Lower leg skin (tissue), 4 donors: ENCODE data around the gene ABHD2. TPM values are rescaled to one million over a fixed set of nuclear protein-coding genes. Genes with fewer than 3 reads are reported as not detected.
"Not testable (repeated sequence)": the region's sequence is repeated elsewhere in the genome, so short reads cannot be mapped to it uniquely, and the experiment has no call there.

ENCODE experiments used
- DNase-seq, 2 donors: peaks; one replicate each; pipeline ENCODE4 v3.0.0-alpha.2; 2019; ENCODE audit warnings: low spot score in 2 of 2
- H3K4me3 ChIP-seq: fragments of 200-600 bp; sonication (generic); 2 replicates; pipeline ENCODE4 v1.5.1; 2017; ENCODE audit warnings: mild to moderate bottlenecking, low read depth; ENCODE audit not compliant: poor library complexity, severe bottlenecking
- CTCF ChIP-seq, 3 donors: fragments of 450-650 bp; IDR thresholded peaks; one replicate each; pipeline ENCODE4 v1.5.1; 2016; ENCODE audit warnings: antibody characterized with exemption in 3 of 3, mild to moderate bottlenecking in 3 of 3, moderate library complexity in 2 of 3
- POLR2A ChIP-seq, 2 donors: fragments of 450-650 bp; IDR thresholded peaks; one replicate each; pipeline ENCODE4 v1.6.1; 2016 to 2017; ENCODE audit warnings: antibody characterized with exemption in 2 of 2, mild to moderate bottlenecking in 1 of 2, moderate library complexity in 1 of 2
- WGBS, 2 donors: methylation state at CpG; one replicate each; pipeline ENCODE4 v1.1.5; 2018; 5-methylcytosine and 5-hydroxymethylcytosine counted together
- intact Hi-C: fragments of 100-400 bp; cut with DNase I; formaldehyde crosslinking; loops from one replicate; pipeline ENCODE4 v1.15.0; 2023; ENCODE audit warnings: low total_unique reads
- total RNA-seq, 4 donors: library from RNA; depleted of rRNA; stranded (reverse); fragments of >200 nt; gene quantifications; one replicate each; pipeline ENCODE4 v1.1.0, GENCODE V29; 2016

ABHD2 gene
- total RNA-seq, 4 donors from 2014 or later = 21.5 to 57.3 (median 38.5) TPM

GRCh38 chr15:89137926-89138325 lies 49.7 kb downstream of the ABHD2 start:
- 60 to 67% methylated on average over 3 of the region's 3 CpGs for WGBS, 2 donors
- TF ChIP-seq CTCF (IDR thresholded peaks at IDR 0.05) (no peak), POLR2A (IDR thresholded peaks at IDR 0.05) (no peak)
- no peak for DNase-seq
- H3K4me3 ChIP-seq = no peak overlapping the region
- intact Hi-C loops = no loop called here

- TF ChIP-seq CTCF (IDR thresholded peaks at IDR 0.05) (no peak), POLR2A (IDR thresholded peaks at IDR 0.05) (no peak)
- H3K4me3 ChIP-seq = no peak overlapping the region
- 88 to 89% methylated on average over 10 of the region's 10 CpGs for WGBS, 2 donors
- intact Hi-C loops = no loop called here
- no peak for DNase-seq
These were observed 50.9 kb downstream of the ABHD2 start for GRCh38 chr15:89138999-89139612.

GRCh38 chr15:89139613-89140499 lies 51.6 kb downstream of the ABHD2 start:
- no peak for TF ChIP-seq POLR2A (IDR thresholded peaks at IDR 0.05)
- TF ChIP-seq CTCF (IDR thresholded peaks at IDR 0.05) = no peak
- H3K4me3 ChIP-seq = no peak overlapping the region
- no peak for DNase-seq
- intact Hi-C loops = no loop called here
- WGBS, 2 donors = 78% methylated on average over 8 of the region's 8 CpGs

- WGBS, 2 donors = 80 to 81% methylated on average over 4 of the region's 4 CpGs
- no peak for DNase-seq
- intact Hi-C loops = no loop called here
- H3K4me3 ChIP-seq = no peak overlapping the region
- no peak for TF ChIP-seq CTCF (IDR thresholded peaks at IDR 0.05)
- TF ChIP-seq POLR2A (IDR thresholded peaks at IDR 0.05) = no peak
These were observed 52.3 kb downstream of the ABHD2 start for GRCh38 chr15:89140595-89140994.

GRCh38 chr15:89141159-89141558 lies 52.9 kb downstream of the ABHD2 start:
- intact Hi-C loops, H3K4me3 ChIP-seq: not testable (repeated sequence)
- DNase-seq = peak in 1 of 2 donors; percentile 68
- 95 to 98% methylated on average over 10 of the region's 10 CpGs for WGBS, 2 donors

GRCh38 chr15:89141885-89142284 lies 53.6 kb downstream of the ABHD2 start:
- intact Hi-C loops = no loop called here
- WGBS, 2 donors = 67 to 86% methylated on average over 2 of the region's 2 CpGs

More at GRCh38 chr15:89141885-89142284, 53.6 kb downstream of the ABHD2 start:
- no peak overlapping the region for H3K4me3 ChIP-seq
- no peak for DNase-seq
- TF ChIP-seq CTCF (IDR thresholded peaks at IDR 0.05) (no peak), POLR2A (IDR thresholded peaks at IDR 0.05) (no peak)
